ENCODE data around the gene SRPK2.

SRPK2 gene

DNA sequence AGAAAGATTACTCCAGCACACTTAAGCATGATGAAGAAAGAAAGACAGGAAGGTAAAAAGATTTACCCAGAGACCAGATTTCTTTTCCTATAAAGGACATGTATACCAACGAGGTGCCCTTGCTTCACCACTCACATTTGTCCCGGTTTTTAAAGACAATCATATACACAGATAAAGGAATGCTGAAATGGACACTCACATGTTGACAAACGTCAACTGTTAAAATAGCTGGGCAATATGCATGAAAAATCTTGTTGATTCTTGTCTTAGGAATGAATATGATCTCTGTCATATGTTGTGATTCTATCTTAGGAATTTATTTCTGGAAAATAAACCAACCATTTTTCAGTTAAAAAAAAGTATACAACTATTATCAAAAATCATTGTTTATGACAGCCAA lies 158.2 kb downstream of the SRPK2 start:
- no peak overlapping the region for H3K4me3 ChIP-seq (ENCODE audit: low read depth, low read length)
- TF ChIP-seq MAX (IDR thresholded peaks at IDR 0.05; ENCODE audit: low read depth, low read length) (no peak), POLR2A (IDR thresholded peaks at IDR 0.05; ENCODE audit: extremely low read depth, insufficient read length) (no peak), CTCF (IDR thresholded peaks at IDR 0.05; ENCODE audit: low read depth, low read length) (no peak), MYC (IDR thresholded peaks at IDR 0.05; ENCODE audit: low read depth, low read length) (no peak)
- no peak for DNase-seq (ENCODE audit: low read depth)

- H3K4me3 ChIP-seq (ENCODE audit: low read depth, low read length), result no peak overlapping the region
- no peak for TF ChIP-seq CTCF (IDR thresholded peaks at IDR 0.05; ENCODE audit: low read depth, low read length)
- TF ChIP-seq POLR2A (IDR thresholded peaks at IDR 0.05; ENCODE audit: extremely low read depth, insufficient read length), result no peak
- no peak for TF ChIP-seq MYC (IDR thresholded peaks at IDR 0.05; ENCODE audit: low read depth, low read length)
- no peak for DNase-seq (ENCODE audit: low read depth)
Measured at GRCh38 chr7:105229641-105230040, 159.1 kb downstream of the SRPK2 start.

DNA sequence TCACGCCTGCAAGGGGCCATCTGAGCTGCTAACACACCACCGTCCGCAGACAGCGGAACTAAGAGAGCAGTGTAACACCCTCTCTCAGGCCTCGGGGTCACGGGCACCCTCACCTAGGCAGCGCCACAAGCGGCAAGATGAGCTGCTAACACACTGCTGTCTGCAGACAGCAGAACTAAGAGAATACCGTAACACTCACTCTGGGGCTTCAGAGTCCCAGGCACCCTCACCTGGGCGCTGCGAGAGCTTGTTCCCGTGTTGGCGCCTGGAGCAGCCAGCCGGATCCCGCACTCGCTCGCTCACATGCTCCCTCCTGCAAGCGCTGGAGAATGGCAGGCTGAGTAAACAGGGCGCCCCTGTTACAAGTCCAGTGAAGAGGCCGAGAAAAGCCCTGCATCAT lies 160.2 kb downstream of the SRPK2 start:
- H3K4me3 ChIP-seq (ENCODE audit: low read depth, low read length), result no peak overlapping the region
- TF ChIP-seq MAX (IDR thresholded peaks at IDR 0.05; ENCODE audit: low read depth, low read length) (no peak), MYC (IDR thresholded peaks at IDR 0.05; ENCODE audit: low read depth, low read length) (no peak), POLR2A (IDR thresholded peaks at IDR 0.05; ENCODE audit: extremely low read depth, insufficient read length) (no peak), CTCF (IDR thresholded peaks at IDR 0.05; ENCODE audit: low read depth, low read length) (no peak)
- DNase-seq (ENCODE audit: low read depth), result no peak

DNA sequence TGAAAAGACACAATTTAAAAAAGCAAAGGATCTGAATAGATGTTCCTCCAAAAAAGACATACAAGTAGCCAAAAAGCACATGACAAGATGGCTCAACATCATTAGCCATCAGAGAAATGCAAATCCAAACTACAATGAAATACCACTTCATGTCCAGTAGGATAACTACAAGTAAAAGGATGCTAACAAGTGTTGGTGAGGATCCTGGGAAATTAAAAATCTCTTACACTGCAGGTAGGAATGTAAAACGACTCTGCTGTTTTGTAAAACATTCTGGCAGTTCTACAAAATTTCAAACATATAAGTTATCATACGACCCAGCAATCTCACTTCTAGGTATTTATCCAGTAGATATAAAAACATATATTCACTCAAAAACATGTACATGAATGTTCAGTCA lies 161.3 kb downstream of the SRPK2 start:
- no peak overlapping the region for H3K4me3 ChIP-seq (ENCODE audit: low read depth, low read length)
- DNase-seq (ENCODE audit: low read depth), result no peak
- TF ChIP-seq MAX (IDR thresholded peaks at IDR 0.05; ENCODE audit: low read depth, low read length), result no peak
- no peak for TF ChIP-seq POLR2A (IDR thresholded peaks at IDR 0.05; ENCODE audit: extremely low read depth, insufficient read length)
- no peak for TF ChIP-seq MYC (IDR thresholded peaks at IDR 0.05; ENCODE audit: low read depth, low read length)
- TF ChIP-seq CTCF (IDR thresholded peaks at IDR 0.05; ENCODE audit: low read depth, low read length), result no peak

DNA sequence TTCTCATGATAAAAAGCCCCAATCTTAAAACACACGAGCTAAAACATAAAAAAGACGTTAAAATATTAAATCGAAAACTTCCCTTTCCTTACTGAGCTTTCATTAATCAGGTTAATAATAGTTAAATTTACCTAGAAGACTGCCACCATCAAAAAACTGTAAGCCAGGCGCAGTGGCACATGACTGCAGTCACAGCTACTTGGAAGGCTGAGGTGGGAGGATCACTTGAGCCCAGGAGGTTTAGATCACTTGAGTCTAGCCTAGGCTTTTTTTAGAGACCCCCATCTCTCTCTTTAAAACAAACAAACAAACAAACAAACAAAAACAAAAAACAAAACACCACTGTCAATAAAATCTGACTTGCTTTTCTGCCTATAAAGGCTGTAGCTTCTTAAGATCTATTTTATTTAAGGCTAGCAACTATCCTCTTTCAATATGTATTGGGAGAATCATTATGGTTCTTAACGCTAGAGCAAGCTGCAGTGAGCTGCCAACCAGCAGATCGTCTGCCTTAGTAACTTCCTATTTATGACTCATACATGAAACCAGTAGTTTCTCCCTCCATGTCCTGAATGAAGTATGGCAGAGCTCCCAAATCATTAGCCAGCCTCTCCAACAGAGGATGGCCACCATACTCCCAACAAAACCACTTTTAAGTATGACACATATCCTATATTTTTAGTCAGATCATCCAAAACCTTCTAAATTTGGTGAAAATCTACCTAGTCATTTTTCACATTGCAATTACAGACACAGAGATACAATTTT lies 163.7 kb downstream of the SRPK2 start:
- peak; percentile 88 for DNase-seq (ENCODE audit: low read depth)
- TF ChIP-seq CTCF (IDR thresholded peaks at IDR 0.05; ENCODE audit: low read depth, low read length), result no peak
- TF ChIP-seq MYC (IDR thresholded peaks at IDR 0.05; ENCODE audit: low read depth, low read length), result no peak
- TF ChIP-seq MAX (IDR thresholded peaks at IDR 0.05; ENCODE audit: low read depth, low read length), result no peak
- TF ChIP-seq POLR2A (IDR thresholded peaks at IDR 0.05; ENCODE audit: extremely low read depth, insufficient read length), result no peak
- H3K4me3 ChIP-seq (ENCODE audit: low read depth, low read length), result peak overlapping the region; percentile 23

Measured in NB4 (cell line).